GM18505 (cell line): ENCODE measurements around the gene XYLT1.

ENCODE experiments used
- ATAC-seq: cut with Tn5 transposase; IDR thresholded peaks from one replicate; pipeline ENCODE4 v1.9.1; 2021; ENCODE audit not compliant: unreplicated experiment
- POLR2A ChIP-seq: IDR thresholded peaks from 4 replicates; pipeline ENCODE4 v1.6.1; 2011; ENCODE audit warnings: borderline replicate concordance; ENCODE audit not compliant: insufficient read depth, insufficient read length; ENCODE audit errors: extremely low read depth

Gene XYLT1

DNA sequence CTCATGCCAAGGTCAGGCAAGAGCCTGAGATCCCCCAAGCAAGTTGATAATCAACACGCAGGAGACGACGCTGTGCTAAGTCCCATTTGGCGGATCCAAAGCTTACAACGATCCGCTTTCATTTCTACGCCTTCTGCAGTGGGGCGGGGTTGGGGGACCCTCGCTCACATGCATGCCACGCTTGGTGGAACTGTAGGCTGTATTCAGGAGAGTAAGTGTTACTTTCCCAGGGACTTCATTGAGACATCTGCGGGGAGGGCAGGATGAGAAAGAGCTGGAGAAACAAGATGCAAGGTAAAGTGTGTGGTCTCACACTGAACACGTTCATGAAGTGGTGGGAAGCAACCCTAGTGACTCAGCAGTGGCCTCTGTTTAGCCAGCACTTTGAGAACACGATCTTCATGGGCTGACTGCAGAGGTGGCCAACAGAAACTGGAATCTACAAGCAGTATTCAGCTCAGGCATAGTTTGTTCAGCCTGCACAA lies 100.5 kb downstream of the XYLT1 start:
- ATAC-seq = no peak

DNA sequence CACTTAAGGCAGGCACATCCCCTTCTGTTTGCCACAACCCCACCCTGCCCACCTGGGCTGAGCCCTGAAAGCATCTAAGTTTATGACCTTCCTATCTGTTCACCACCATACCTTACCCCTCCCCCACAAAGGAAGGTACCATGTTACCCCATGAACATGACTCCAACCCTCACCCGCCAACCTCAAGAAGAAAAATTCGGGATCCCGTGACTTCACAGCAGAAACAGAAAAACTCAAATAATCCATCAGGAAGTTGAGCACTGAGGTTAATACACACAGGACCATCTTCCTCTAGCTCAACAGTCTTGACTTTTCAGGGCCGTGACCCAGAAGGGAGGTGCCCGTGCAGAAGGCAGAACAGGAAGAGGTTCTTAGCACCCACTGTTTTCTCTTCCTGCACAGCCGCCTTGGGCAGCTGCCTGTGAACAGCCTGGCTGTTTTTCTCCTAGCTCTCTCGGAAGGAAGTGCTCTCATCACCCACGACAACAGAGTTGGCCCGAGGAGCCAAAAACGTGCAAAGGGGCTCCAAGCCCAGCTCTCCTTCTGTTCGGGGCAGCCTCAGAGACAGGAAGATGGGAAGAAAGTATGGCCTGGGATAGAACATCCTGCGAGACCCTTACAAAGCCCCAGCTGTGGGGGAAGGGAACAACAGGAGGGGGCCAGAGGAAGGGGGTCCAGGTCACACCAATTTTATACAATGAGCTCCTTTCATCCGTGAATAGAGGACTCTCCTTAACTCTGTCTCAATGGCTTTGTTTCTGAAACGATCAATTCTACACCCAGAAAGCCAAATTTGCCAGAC lies 101.1 kb downstream of the XYLT1 start:
- TF ChIP-seq POLR2A = no peak
- peak; percentile 82 for ATAC-seq

More for the DNA sequence above, 100.5 kb downstream of the XYLT1 start:
- no peak for TF ChIP-seq POLR2A

DNA sequence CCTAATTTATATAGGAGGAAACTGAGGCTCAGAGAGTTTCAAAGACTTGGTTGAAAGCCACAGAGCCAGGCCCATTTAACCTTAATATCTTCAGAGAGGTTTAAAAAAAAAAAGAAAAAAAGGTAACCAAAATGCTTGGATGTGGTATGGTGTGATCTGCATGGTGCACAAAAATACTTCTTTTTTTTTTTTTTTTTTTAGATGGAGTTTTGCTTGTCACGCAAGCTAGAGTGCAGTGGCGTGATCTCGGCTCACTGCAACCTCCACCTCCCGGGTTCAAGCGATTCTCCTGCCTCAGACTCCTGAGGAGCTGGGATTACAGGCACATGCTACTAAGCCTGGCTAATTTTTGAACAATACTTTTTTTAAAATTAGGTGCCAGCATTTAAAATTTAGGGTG lies 101.8 kb downstream of the XYLT1 start:
- no peak for ATAC-seq
- TF ChIP-seq POLR2A = no peak

DNA sequence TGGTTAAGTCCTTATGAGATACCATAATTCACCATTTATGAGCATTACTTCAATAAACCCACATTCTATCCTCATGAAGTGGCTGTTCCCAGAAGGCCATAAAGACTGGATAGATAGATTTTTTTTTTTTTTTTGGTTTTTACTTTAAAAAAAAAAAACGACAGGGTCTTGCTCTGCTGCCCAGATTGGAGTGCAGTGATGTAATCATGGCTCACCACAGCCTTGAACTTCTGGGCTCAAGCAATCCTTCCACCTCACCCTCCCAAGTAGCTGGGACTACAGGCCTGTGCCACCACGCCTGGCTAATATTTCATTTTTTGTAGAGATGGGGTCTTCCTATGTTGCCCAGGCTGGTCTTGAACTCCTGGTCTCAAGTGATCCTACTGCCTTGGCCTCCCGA lies 102.3 kb downstream of the XYLT1 start:
- TF ChIP-seq POLR2A = no peak
- no peak for ATAC-seq

DNA sequence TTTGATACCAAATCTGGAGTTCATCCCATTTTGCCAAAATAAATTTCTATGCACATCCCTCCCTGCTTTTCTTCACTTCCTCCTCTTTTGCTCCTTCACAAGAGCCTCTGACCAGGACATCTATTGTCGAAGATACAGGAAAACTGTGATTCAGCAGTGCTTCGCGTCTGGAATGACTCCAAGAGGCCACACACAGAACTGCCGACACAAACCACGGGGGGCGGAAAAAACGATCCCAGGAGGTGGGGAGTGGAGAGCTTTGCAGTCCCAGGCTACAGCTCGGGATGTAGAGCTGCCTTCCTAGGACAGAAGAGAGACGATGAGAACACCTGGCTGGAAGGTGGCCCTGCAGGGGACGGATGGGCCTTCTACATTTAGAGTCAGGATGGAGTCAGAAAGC lies 102.8 kb downstream of the XYLT1 start:
- ATAC-seq = no peak
- TF ChIP-seq POLR2A = no peak

DNA sequence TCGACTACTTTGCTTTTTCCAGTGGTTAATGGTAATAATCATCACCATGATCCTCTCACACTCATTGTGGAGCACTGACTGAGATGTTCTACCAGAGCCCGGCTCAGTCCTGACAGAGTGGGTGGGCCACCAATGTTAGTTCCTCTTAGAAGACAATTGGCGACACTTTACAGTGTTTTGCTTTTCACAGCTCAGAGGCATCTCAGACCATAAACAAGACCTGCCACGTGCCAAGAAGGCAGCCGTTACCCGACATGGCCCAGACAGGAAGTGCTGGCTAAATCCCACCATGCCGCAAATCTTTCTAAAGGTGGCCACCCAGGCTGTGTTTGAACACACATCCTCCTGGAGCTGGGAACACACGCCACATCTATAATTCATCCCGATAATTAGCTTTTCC lies 103.7 kb downstream of the XYLT1 start:
- no peak for TF ChIP-seq POLR2A
- no peak for ATAC-seq

DNA sequence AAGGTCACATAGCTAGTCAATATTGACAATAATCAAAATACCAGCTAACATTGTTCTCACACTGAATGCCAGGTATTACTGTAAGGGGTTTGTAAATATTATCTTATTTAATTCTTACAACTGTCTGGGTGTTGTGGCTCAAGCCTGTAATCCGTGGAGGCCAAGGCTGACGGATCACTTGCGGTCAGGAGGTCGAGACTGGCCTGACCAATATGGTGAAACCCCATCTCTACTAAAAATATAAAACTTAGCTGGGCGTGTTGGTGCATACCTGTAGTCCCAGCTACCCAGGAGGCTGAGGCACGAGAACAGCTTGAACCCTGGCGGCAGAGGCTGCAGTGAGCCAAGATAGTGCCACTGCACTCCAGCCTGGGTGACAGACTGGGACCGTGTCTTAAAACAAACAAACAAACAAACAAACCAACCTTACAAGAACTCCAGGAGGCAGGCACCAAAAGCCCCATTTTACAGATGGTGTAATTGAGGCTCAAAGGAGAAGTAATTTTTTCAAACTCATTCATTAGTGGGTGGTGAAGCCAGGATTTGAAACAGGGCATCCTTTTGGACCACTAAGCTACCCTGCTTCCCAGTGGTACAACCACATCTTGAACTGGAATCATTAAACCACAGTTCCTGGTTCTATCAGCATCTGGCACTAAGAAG lies 104.3 kb downstream of the XYLT1 start:
- no peak for ATAC-seq
- no peak for TF ChIP-seq POLR2A

DNA sequence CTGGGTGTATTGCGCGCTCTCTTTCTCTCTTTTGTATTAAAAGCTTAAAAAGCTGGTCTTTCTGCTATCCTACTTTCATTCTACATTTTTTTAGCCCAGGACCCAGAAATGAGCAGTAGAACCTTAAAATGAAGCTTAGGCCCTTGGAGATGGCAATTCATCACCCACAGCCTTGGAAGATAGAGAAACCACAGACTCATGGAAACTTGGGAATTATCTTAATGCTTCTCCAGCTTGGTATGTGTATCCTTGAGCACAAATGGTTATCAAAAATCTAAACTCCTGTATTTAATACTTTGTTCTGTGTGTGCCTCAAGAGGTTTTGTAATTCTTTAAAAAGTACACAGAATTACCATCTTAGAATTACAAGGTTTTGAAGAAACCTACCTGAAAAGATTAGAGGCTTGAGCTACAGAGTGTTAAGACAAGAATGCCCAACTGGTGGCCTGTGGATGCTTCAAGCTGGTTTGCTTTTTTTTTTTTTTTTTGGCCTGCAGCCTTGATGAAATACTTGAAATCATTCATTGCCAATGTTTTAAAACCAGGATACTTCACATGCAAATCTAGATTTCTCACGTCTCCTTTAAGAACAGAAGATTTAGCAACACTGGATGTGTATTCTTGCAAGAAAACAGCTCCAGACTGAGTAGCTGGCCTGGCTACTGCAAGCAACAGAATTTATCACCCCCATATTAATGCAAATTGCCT lies 105.0 kb downstream of the XYLT1 start:
- no peak for ATAC-seq
- no peak for TF ChIP-seq POLR2A

DNA sequence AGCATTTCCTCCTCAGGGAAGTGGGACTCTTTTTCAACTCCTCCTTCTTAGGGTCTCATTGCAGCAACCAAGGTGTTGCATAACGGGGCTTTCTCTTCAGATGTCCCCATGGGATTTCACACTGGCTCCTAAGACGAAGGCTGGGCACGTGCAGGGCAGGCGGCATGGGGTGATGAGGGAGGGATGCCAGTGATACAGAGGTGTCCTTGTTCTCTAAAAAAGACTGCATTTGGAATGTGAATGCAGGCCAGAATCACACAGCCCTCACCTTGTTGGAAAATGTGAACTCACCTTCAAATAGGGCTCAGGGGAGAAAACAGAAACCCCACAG lies 105.6 kb downstream of the XYLT1 start:
- ATAC-seq = no peak

DNA sequence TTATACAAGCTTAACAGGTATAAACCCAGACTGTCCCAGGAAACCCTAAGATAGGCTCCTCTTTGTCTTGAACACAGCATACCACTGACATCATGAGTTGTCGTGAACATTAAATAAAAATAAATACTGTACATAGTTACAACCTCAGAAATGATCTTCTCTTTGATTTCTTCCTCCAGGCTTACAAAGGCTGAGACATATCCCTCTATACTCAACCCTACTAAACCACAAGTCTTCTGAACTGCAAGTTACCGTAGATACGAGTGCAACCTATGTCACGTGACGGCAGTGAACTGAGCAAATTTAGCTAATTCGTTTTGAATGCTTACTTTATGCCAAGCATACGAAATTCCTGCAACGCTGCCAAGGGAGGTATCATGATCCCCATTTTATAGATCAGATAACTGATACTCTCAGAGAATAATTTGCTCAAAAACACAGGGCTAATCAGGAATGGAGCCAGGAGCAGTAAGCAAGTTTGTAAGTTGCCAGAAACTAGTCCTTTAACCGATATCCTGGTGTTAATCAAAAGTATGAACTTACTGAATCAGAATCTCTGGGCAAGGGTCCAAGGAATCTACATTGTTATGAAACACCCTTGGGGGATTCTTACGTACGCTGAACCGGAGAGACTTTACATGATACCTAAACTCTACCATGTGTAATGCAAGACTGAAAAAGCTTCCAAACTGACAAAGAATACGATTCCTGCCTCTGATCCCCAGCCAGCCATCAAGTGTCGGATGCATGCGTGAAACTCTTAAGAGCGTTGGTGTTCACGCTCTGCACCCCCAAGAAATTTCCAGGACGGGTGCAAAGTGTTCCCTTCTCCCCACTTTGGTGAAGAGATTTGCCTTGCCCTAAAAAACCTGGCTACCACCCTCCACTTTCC lies 106.2 kb downstream of the XYLT1 start:
- no peak for ATAC-seq

More for the DNA sequence above, 105.6 kb downstream of the XYLT1 start:
- TF ChIP-seq POLR2A = no peak

DNA sequence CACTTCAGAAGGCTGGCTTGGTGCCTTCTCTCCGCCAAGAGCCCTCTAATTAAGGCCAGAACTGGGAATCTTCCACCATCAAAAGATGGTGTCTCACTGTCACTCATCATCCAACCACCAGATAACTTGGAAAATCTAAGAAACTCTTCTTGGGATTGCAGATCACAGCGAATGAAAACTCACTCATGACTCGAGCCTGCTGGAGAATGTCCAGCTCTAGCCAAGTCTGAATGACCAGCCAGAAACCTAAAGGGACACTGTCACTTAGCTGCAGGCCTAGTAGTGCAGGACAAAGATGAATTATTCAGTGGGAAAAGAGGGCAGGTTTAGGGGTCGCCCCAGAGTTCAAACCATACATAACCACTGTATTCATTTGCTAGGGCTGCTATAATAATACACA lies 107.8 kb downstream of the XYLT1 start:
- ATAC-seq = no peak
- TF ChIP-seq POLR2A = no peak

More for the DNA sequence above, 106.2 kb downstream of the XYLT1 start:
- TF ChIP-seq POLR2A = no peak

DNA sequence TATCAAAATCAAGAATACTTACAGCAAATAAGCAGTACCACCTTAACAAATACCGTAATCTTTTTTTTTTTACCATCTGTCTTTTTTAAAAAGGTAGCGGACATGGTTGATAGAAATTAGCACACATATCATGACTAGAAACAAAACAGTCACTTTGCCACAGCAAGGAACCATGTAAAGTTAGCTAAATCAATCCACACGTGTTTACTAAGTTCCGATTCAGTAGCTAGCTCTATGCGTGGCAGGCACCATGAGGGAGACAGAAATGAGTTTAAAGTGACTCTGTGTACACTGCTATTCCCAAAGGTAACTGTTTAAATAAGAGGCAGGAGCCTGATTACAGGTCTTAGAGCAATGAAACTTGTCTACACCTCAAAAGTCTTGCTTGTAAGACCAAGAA lies 108.6 kb downstream of the XYLT1 start:
- TF ChIP-seq POLR2A = no peak
- no peak for ATAC-seq

DNA sequence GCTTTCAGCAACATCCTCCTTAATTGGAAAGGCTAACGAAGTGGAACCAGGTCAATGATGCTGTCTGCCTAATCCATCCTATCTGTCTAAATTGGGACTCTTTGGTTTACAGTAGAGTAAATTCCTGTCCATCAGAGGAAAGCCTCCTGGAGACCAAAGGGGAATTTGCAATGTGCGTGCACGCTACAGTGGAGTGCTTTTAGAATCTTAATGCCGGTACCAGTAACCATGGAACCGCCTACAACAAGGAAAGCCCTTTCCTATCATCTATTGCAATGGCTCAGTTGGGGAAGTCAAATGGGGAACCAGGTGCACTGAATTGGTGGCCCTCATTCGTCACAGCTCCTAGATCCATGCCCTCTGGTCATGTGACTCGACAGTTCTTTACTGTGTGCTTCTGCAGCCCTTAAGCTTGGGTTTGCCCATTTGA lies 110.1 kb downstream of the XYLT1 start:
- ATAC-seq = no peak
- no peak for TF ChIP-seq POLR2A

DNA sequence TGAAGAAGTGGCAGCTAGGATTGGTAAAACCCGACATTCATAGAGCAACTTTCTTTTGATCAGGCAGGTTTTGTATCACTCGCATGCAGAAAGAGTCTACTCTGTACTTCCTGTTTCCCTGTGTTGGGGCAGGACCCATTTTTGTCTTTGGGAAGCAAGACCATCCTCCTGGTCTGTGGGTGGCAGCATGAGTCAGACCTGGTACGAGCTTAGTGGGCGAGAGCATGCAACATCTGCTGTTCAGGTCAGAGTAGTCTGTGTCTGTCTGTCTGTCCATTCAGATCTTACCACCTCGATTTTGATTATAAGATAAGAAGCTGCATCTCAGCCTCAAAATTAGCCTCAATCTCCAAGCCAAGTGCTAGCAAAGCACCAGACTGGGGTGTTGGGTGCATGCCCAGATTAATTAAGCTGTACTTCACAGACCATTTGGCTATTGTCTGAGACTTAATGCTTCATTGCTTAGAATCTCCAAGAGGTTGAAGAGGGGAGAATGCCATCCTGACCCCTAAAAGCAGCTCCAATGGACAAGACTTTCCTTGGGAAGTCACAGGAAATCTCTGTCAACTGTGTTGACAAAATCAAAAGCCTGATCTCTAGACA lies 110.9 kb downstream of the XYLT1 start:
- no peak for ATAC-seq
- no peak for TF ChIP-seq POLR2A
